LNCaP clone FGC (cell line): Measurements from ENCODE around the gene SLC8B1.

ENCODE experiments used
- DNase-seq: peaks from one replicate; pipeline ENCODE4 v3.0.0-alpha.2; 2011; ENCODE audit warnings: low read depth
- H3K4me3 ChIP-seq: 2 replicates; pipeline ENCODE4 v1.5.1; 2011; ENCODE audit warnings: mild to moderate bottlenecking, low read depth, low read length, control low read depth
- TF ChIP-seq, protein P1 (sequence below): IDR thresholded peaks from 2 replicates; pipeline ENCODE4 v1.5.1; 2012; ENCODE audit warnings: mild to moderate bottlenecking; ENCODE audit not compliant: control insufficient read depth, insufficient read depth; ENCODE audit errors: extremely low read depth

The SLC8B1 gene

GRCh38 chr12:113332688-113333417 lies 2.1 kb downstream of the SLC8B1 start:
- no peak overlapping the region for H3K4me3 ChIP-seq
- TF ChIP-seq, protein P1, sequence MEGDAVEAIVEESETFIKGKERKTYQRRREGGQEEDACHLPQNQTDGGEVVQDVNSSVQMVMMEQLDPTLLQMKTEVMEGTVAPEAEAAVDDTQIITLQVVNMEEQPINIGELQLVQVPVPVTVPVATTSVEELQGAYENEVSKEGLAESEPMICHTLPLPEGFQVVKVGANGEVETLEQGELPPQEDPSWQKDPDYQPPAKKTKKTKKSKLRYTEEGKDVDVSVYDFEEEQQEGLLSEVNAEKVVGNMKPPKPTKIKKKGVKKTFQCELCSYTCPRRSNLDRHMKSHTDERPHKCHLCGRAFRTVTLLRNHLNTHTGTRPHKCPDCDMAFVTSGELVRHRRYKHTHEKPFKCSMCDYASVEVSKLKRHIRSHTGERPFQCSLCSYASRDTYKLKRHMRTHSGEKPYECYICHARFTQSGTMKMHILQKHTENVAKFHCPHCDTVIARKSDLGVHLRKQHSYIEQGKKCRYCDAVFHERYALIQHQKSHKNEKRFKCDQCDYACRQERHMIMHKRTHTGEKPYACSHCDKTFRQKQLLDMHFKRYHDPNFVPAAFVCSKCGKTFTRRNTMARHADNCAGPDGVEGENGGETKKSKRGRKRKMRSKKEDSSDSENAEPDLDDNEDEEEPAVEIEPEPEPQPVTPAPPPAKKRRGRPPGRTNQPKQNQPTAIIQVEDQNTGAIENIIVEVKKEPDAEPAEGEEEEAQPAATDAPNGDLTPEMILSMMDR: no peak
- DNase-seq: no peak

DNA sequence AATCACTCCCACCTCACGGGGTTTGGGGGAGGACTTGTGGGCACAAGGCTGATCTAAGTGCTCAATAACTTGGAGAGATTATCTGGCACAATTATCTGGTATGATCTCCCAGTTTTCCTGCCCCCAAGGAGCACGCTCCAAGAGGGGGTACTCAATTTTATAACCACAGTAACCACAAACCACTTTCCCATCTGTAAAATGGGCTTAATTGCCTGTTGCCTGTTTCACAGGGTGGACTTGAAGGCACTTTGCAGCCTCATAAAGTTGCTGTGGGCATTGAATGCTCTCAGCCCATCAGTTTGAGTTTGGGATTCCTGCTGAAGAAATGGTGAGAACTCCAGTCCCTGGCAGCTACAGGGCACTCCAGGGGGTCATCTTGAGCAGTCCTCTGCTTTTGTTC lies 4.4 kb downstream of the SLC8B1 start:
- no peak for DNase-seq
- no peak overlapping the region for H3K4me3 ChIP-seq
- TF ChIP-seq, protein P1: no peak

DNA sequence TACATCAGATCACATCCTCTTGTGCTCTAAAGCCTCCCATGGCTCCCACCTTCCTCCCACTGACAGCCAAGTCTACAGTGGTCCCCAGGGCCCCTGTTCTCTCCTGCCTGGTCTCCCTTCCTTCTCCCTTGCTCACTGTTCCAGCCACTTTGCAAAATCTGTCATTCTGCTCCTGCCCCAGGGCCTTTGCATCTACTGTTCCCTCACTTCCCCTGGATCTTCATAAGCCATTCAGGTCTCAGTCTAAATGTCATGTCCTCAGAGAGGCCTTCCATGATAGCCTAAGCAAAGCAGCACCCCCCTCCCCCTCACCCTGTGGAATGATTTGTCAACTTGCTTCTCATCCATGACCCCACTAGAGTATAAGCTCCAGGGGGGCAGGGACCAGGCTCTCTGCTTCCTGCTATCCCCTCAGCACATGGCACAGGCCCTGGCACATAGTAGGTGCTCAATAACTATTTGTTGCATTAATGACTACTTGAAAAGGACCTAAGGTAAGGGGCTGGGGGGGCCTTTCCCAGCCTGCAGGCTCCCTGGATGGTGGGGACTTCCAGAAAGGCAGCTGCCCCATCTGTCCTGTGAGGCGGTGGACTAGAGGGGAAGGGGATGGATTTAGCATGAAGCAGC lies 5.0 kb downstream of the SLC8B1 start:
- no peak overlapping the region for H3K4me3 ChIP-seq
- no peak for DNase-seq
- TF ChIP-seq, protein P1: no peak

DNA sequence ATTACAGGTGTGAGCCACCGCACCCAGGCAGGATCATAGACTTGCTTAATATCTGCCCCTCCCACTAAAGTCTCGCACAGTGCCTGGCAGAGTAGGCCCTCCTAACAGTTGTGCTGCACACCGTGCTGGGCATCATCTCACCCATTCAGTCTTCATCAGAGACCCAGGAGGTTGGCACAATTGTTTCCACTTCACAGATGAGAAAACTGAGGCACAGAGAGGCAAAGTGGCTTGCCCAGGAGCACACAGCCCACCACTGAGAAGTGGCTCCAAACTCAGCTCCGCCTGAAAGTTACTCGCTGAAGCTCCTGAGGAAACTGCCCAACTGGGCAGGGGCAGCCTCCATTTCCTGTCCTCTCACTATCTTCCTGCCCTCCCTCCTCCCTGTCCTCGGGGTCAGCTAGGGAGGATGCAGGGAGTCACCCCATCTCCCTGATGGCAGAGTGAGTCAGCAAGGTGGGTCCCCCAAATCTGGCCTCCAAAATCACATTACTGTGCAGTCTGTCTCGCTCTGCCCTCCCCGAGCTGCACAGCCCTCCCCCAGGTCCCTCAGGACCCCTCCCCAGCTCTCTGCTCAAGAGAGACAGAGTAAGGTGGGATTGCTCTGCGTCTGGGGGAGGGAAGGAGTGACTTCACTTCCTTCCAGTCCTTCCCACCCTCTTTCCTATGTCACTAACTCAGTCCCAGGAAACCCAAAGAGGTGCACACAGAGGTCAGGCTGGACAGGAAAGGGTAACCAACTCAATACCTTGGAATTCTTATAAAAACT lies 5.7 kb downstream of the SLC8B1 start:
- H3K4me3 ChIP-seq: no peak overlapping the region
- no peak for DNase-seq
- TF ChIP-seq, protein P1: no peak

DNA sequence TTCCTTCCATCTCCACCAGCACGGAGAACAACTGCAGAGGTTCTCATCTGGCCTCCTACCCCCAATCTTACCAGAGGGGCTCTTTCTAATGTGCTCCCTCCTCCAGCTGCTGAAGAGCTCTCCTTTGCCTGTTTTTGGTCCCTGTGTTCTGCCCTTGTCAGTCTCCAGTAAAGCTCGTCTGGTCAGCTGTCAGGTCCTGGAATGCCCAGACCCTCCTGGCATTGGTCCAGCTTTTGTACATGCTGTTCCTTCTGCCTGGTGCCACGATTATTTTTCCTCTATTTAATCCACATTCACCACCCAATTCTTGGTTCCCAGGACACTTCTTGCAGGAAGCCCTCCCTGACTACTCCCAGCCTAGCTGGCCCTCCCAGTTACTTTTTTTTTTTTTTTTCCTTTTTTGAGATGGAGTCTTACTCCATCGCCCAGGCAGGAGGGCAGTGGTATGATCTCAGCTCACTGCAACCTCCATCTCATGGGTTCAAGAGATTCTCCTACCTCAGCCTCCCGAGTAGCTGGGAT lies 6.5 kb downstream of the SLC8B1 start:
- DNase-seq: no peak
- H3K4me3 ChIP-seq: no peak overlapping the region
- TF ChIP-seq, protein P1: no peak

DNA sequence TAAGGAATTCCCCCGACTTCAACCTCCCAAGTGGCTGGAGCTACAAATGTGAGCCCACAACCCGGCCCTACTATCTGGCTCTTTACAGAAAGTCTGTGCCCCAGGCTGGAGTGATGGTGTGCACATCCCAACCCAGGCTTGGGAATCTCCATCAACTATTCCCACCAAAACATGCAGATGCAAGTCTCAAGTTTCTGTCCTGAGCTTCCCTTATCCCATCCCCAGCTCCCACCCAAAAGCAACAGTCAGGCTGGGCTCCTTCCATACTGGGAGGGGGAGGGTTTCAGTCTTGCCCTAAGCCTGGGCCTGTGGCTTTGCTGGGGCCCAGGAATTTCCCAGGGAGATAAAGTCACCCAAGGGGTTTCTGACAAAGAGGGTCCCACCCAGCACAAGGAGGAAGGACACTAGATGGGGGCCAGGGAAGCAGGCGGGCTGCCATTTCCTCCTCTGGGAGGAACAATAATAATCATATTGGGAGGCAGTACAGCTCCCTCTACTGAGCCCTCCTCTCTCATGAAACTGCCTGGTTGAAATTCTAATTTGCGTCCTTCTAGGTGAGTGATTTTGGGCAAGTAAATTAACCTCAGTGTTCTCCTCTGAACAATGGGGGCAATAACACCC lies 8.0 kb downstream of the SLC8B1 start:
- no peak for DNase-seq
- H3K4me3 ChIP-seq: no peak overlapping the region
- TF ChIP-seq, protein P1: no peak
